CD4-positive, alpha-beta T cell (primary cell): ENCODE results near the gene AMACR. TPM values are rescaled to one million over a fixed set of nuclear protein-coding genes. Genes with fewer than 3 reads are reported as not detected.
"Not testable (repeated sequence)": the region's sequence is repeated elsewhere in the genome, so short reads cannot be mapped to it uniquely, and the experiment has no call there.

Experiments used
- ATAC-seq: fragments of 200-7000 bp; cut with Tn5 transposase; one replicate; pipeline ENCODE4 v1.10.0; 2022; ENCODE audit warnings: mild to moderate bottlenecking; ENCODE audit not compliant: poor library complexity
- CTCF ChIA-PET: fragments of 350-600 bp; sonication (Branson Sonifier 250); formaldehyde crosslinking; loops from one replicate; lab custom pipeline; 2021; ENCODE audit warnings: antibody characterized with exemption, inconsistent platforms; lab: Charles Lee
- POLR2A ChIA-PET: fragments of 350-600 bp; sonication (Branson Sonifier 250); formaldehyde crosslinking; loops from one replicate; lab custom pipeline; 2021; ENCODE audit warnings: antibody characterized with exemption, inconsistent platforms; lab: Charles Lee
- DNase-seq, 14 experiments: peaks; one replicate each; pipeline ENCODE4 v3.0.0-alpha.2; 2013 to 2020; ENCODE audit warnings: mixed read lengths in 2 of 14
- H3K27ac ChIP-seq, 2 donors: one replicate each; pipeline versions ENCODE4 v1.5.1 to v1.7.0; 2013; ENCODE audit warnings: low read length in 2 of 2, low read depth in 1 of 2, mild to moderate bottlenecking in 1 of 2
- H3K27me3 ChIP-seq, 2 experiments: 1 replicate in 1 of 2; 2 replicates in 1 of 2; pipeline versions ENCODE4 v1.6.1 to v1.7.0; 2013; ENCODE audit warnings: low read length in 2 of 2, control low read depth in 1 of 2, mild to moderate bottlenecking in 1 of 2, moderate library complexity in 1 of 2; ENCODE audit not compliant: insufficient read depth in 2 of 2, control insufficient read depth in 1 of 2
- H3K36me3 ChIP-seq: one replicate; pipeline ENCODE4 v1.6.1; 2013; ENCODE audit warnings: low read length, control low read depth; ENCODE audit not compliant: insufficient read depth
- H3K4me1 ChIP-seq: one replicate; pipeline ENCODE4 v1.6.1; 2013; ENCODE audit warnings: low read length, control low read depth; ENCODE audit not compliant: insufficient read depth
- H3K4me3 ChIP-seq: one replicate; pipeline ENCODE4 v1.5.1; 2013; ENCODE audit warnings: mild to moderate bottlenecking, low read length, moderate library complexity
- H3K9me3 ChIP-seq, 2 experiments: 1 replicate in 1 of 2; 2 replicates in 1 of 2; pipeline versions ENCODE4 v1.6.1 to v1.7.0; 2013; ENCODE audit warnings: low read length in 2 of 2, mild to moderate bottlenecking in 2 of 2, control low read depth in 1 of 2, moderate library complexity in 1 of 2; ENCODE audit not compliant: control insufficient read depth in 1 of 2, insufficient read depth in 1 of 2
- H3K27ac Mint-ChIP-seq: one replicate; pipeline ENCODE4 v1.8.0; 2020; ENCODE audit warnings: mixed read lengths
- H3K27me3 Mint-ChIP-seq: one replicate; pipeline ENCODE4 v1.8.0; 2021; ENCODE audit warnings: mixed read lengths
- H3K36me3 Mint-ChIP-seq: one replicate; pipeline ENCODE4 v1.8.0; 2021; ENCODE audit warnings: low read depth, mixed read lengths
- H3K4me1 Mint-ChIP-seq: one replicate; pipeline ENCODE4 v1.8.0; 2021; ENCODE audit warnings: low read depth, mixed read lengths
- H3K4me3 Mint-ChIP-seq: one replicate; pipeline ENCODE4 v1.8.0; 2020; ENCODE audit warnings: mild to moderate bottlenecking, mixed read lengths
- H3K9me3 Mint-ChIP-seq: one replicate; pipeline ENCODE4 v1.8.0; 2020; ENCODE audit warnings: mixed read lengths
- CTCF ChIP-seq: fragments of 200-600 bp; IDR thresholded peaks from one replicate; pipeline ENCODE4 v1.8.0; 2022; ENCODE audit warnings: antibody characterized with exemption, mild to moderate bottlenecking
- intact Hi-C, 2 experiments: fragments of 100-400 bp; cut with DNase I in 1 of 2; cut with micrococcal nuclease in 1 of 2; formaldehyde crosslinking; loops; one replicate each; pipeline versions ENCODE4 v1.15.1 to v1.9.0; 2023 to 2025; cut with DNase I, micrococcal nuclease
- total RNA-seq, 174 experiments: library from RNA in 2 of 174; stranded (reverse) in 2 of 174; gene quantifications; one replicate each; pipeline ENCODE4 v1.2.3 and lab custom pipeline; 2021 to 2026

AMACR gene
- total RNA-seq, 2 experiments from 2014 or later = 1.3 to 1.4 TPM

DNA sequence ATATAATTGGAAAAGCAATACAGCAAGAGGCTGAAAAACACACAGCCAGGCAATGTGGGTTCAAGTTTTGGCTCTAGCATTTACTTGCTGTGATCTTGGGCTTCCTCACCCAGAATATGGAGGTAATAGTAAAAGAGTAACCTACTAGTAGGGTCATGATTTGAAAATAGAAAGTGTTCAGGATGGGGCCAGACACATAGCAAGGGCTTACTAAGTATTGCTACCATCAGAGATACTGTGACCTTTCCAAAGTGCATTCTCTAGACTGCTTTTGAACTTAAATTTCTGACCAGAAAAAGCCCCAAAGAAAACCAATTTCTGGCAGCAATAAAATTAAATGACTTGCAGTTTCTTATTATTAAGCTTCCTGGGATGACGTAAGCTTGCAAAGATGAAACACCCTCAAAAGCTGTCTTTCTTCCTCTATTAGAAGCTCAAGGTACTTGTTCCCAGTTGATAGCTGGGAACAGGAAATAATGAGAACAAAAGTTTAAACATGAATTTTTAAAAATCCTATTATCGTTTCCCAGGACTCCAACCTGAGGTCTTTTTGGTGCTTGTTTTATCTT lies 43.6 kb downstream of the AMACR start:
- DNase-seq (peak in 1 of 14 experiments; percentile 9), ATAC-seq (no peak)
- intact Hi-C loops = no loop called here
- Histone ChIP-seq H3K4me3 (no peak overlapping the region), H3K27me3 (no peaks in the 10 kb centered on the region), H3K4me1 (no peaks in the 10 kb centered on the region), H3K9me3 (no peaks in the 10 kb centered on the region), H3K36me3 (no peaks in the 10 kb centered on the region), H3K27ac (no peak overlapping the region)
- Mint-ChIP-seq H3K27ac (no peak overlapping the region), H3K9me3 (no peaks in the 10 kb centered on the region), H3K4me1 (peaks cover 13% of the 10 kb centered on the region), H3K4me3 (no peak overlapping the region), H3K36me3 (no peaks in the 10 kb centered on the region), H3K27me3 (peaks cover 4% of the 10 kb centered on the region)
- no peak for TF ChIP-seq CTCF
- CTCF ChIA-PET = no interaction called here
- POLR2A ChIA-PET = no interaction called here

DNA sequence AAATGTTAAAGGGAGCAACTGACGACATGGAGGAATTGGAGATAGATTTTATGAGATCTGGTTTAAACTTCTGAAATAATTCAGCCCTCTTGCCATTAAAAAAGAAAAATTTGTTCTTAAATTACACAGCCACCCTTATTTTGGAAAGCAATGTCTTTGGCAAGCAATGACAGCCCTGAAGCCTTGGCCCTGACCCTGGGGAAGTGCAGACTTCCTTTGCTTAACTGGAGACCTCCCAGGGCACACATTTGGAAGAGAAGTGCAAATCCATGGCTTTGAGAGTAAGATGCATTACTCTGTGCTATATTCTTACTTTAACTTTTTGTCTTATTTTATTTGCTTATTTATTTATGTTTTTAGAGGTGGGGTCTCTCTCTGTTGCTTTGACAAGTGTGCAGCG lies 49.7 kb downstream of the AMACR start:
- H3K36me3 ChIP-seq = no peaks in the 10 kb centered on the region
- Mint-ChIP-seq H3K4me1 (no peaks in the 10 kb centered on the region), H3K27ac (no peak overlapping the region), H3K4me3 (no peak overlapping the region), H3K27me3 (peaks cover 10% of the 10 kb centered on the region), H3K36me3 (no peaks in the 10 kb centered on the region), H3K9me3 (no peaks in the 10 kb centered on the region)
- peaks cover 0 to 4% of the 10 kb centered on the region in 2 experiments for H3K9me3 ChIP-seq
- H3K4me1 ChIP-seq = no peaks in the 10 kb centered on the region
- no peak overlapping the region for H3K4me3 ChIP-seq
- no peaks in the 10 kb centered on the region for H3K27me3 ChIP-seq
- POLR2A ChIA-PET = no interaction called here
- intact Hi-C loops = no loop called here
- DNase-seq (no peak), ATAC-seq (no peak)
- CTCF ChIA-PET = no interaction called here
- no peak for TF ChIP-seq CTCF
- H3K27ac ChIP-seq = no peak overlapping the region

- Mint-ChIP-seq H3K27me3 (peaks cover 10% of the 10 kb centered on the region), H3K9me3 (no peaks in the 10 kb centered on the region), H3K36me3 (no peaks in the 10 kb centered on the region), H3K4me3 (no peak overlapping the region), H3K27ac (no peak overlapping the region), H3K4me1 (no peaks in the 10 kb centered on the region)
- POLR2A ChIA-PET = no interaction called here
- Histone ChIP-seq H3K27ac (no peak overlapping the region), H3K4me3 (no peak overlapping the region), H3K27me3 (no peaks in the 10 kb centered on the region), H3K36me3 (no peaks in the 10 kb centered on the region), H3K4me1 (no peaks in the 10 kb centered on the region), H3K9me3 (peaks cover 0 to 4% of the 10 kb centered on the region in 2 experiments)
- TF ChIP-seq CTCF = no peak
- DNase-seq (no peak), ATAC-seq (no peak)
- CTCF ChIA-PET = no interaction called here
- intact Hi-C loops = no loop called here
Measured at GRCh38 chr5:33957577-33958150, 50.2 kb downstream of the AMACR start.

DNA sequence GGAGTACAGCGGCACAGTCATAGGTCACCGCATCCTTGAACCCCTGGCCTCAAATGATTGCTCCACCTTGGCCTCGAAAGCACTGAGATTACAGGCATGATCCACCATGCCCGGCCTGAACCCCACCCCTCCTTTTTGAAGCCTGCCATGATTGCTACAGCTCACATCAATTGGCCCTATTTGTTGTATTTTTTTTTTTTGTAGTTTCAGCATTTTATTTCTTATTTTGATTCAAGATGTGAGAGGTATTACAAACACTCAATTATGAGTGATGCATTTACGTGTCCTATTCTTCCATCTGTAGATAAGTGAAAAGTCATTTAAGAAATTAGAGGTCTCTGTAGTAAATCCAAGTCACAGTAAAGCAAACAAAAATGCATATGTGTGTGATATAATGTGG lies 55.7 kb downstream of the AMACR start:
- H3K9me3 ChIP-seq, intact Hi-C loops, H3K27me3 ChIP-seq, H3K36me3 Mint-ChIP-seq, ATAC-seq, DNase-seq, H3K4me1 Mint-ChIP-seq, H3K9me3 Mint-ChIP-seq, H3K27me3 Mint-ChIP-seq, H3K27ac ChIP-seq, H3K4me3 ChIP-seq, H3K36me3 ChIP-seq, CTCF ChIA-PET, H3K4me3 Mint-ChIP-seq, H3K27ac Mint-ChIP-seq, H3K4me1 ChIP-seq, POLR2A ChIA-PET: not testable (repeated sequence)
